Measurements from ENCODE around the gene MAP2K7. TPM values are rescaled to one million over a fixed set of nuclear protein-coding genes. Genes with fewer than 3 reads are reported as not detected.
A peak's percentile ranks its signal among the peaks of the same experiment; 100 is the strongest.

Gene MAP2K7
- total and polyA plus RNA-seq, 2 donors = 9.8 to 31.0 TPM

- 71% methylated on average over 83 of the region's 83 CpGs for WGBS
- DNase-seq (ENCODE audit: extremely low spot score) = no peak
- no peak overlapping the region for H3K4me3 ChIP-seq (ENCODE audit: low read depth, low read length)
- H3K4me1 ChIP-seq (ENCODE audit: insufficient read depth) = no peaks in the 10 kb centered on the region
- H3K27ac ChIP-seq (ENCODE audit: low read depth) = no peak overlapping the region
- H3K36me3 ChIP-seq (ENCODE audit: insufficient read depth) = no peaks in the 10 kb centered on the region
Observed at GRCh38 chr19:7863157-7863970, 40.3 kb upstream of the MAP2K7 start.

GRCh38 chr19:7863971-7864689, 39.5 kb upstream of the MAP2K7 start:
- H3K27ac ChIP-seq (ENCODE audit: low read depth) = no peak overlapping the region
- peaks cover 2% of the 10 kb centered on the region for H3K4me1 ChIP-seq (ENCODE audit: insufficient read depth)
- WGBS = 83% methylated on average over 21 of the region's 21 CpGs
- H3K4me3 ChIP-seq (ENCODE audit: low read depth, low read length) = no peak overlapping the region
- no peak for DNase-seq (ENCODE audit: extremely low spot score)
- H3K36me3 ChIP-seq (ENCODE audit: insufficient read depth) = no peaks in the 10 kb centered on the region

- Histone ChIP-seq H3K4me1 (ENCODE audit: insufficient read depth) (peaks cover 2% of the 10 kb centered on the region), H3K27ac (ENCODE audit: low read depth) (no peak overlapping the region), H3K4me3 (ENCODE audit: low read depth, low read length) (no peak overlapping the region), H3K36me3 (ENCODE audit: insufficient read depth) (no peaks in the 10 kb centered on the region)
- no peak for DNase-seq (ENCODE audit: extremely low spot score)
- 67% methylated on average over 18 of the region's 18 CpGs for WGBS
Observed at GRCh38 chr19:7864690-7865074, 39.0 kb upstream of the MAP2K7 start.

- Histone ChIP-seq H3K36me3 (ENCODE audit: insufficient read depth) (no peaks in the 10 kb centered on the region), H3K27ac (ENCODE audit: low read depth) (no peak overlapping the region), H3K4me3 (ENCODE audit: low read depth, low read length) (no peak overlapping the region), H3K4me1 (ENCODE audit: insufficient read depth) (peaks cover 2% of the 10 kb centered on the region)
- DNase-seq (ENCODE audit: extremely low spot score) = no peak
- WGBS = 49% methylated on average over 10 of the region's 10 CpGs
Observed at GRCh38 chr19:7865262-7865911, 38.3 kb upstream of the MAP2K7 start.

GRCh38 chr19:7866399-7867091, 37.1 kb upstream of the MAP2K7 start:
- H3K4me1 ChIP-seq (ENCODE audit: insufficient read depth) = peaks cover 2% of the 10 kb centered on the region
- no peak overlapping the region for H3K27ac ChIP-seq (ENCODE audit: low read depth)
- no peak for DNase-seq (ENCODE audit: extremely low spot score)
- no peaks in the 10 kb centered on the region for H3K36me3 ChIP-seq (ENCODE audit: insufficient read depth)
- no peak overlapping the region for H3K4me3 ChIP-seq (ENCODE audit: low read depth, low read length)
- WGBS = 64% methylated on average over 12 of the region's 12 CpGs

- H3K4me3 ChIP-seq (ENCODE audit: low read depth, low read length) = no peak overlapping the region
- DNase-seq (ENCODE audit: extremely low spot score) = no peak
- no peaks in the 10 kb centered on the region for H3K36me3 ChIP-seq (ENCODE audit: insufficient read depth)
- 82% methylated on average over 9 of the region's 9 CpGs for WGBS
- H3K27ac ChIP-seq (ENCODE audit: low read depth) = no peak overlapping the region
- H3K4me1 ChIP-seq (ENCODE audit: insufficient read depth) = peaks cover 2% of the 10 kb centered on the region
Observed at GRCh38 chr19:7867092-7867844, 36.4 kb upstream of the MAP2K7 start.

GRCh38 chr19:7868326-7868670, 35.4 kb upstream of the MAP2K7 start:
- H3K27ac ChIP-seq (ENCODE audit: low read depth) = no peak overlapping the region
- H3K4me3 ChIP-seq (ENCODE audit: low read depth, low read length) = no peak overlapping the region
- peaks cover 2% of the 10 kb centered on the region for H3K4me1 ChIP-seq (ENCODE audit: insufficient read depth)
- H3K36me3 ChIP-seq (ENCODE audit: insufficient read depth) = no peaks in the 10 kb centered on the region
- DNase-seq (ENCODE audit: extremely low spot score) = no peak
- 18% methylated on average over 21 of the region's 21 CpGs for WGBS

GRCh38 chr19:7868671-7869452, 34.8 kb upstream of the MAP2K7 start:
- H3K36me3 ChIP-seq (ENCODE audit: insufficient read depth) = no peaks in the 10 kb centered on the region
- 2% methylated on average over 67 of the region's 67 CpGs for WGBS
- H3K27ac ChIP-seq (ENCODE audit: low read depth) = peak overlapping the region; percentile 45
- DNase-seq (ENCODE audit: extremely low spot score) = no peak
- H3K4me3 ChIP-seq (ENCODE audit: low read depth, low read length) = peak overlapping the region; percentile 25
- peaks cover 3% of the 10 kb centered on the region for H3K4me1 ChIP-seq (ENCODE audit: insufficient read depth)

- H3K27ac ChIP-seq (ENCODE audit: low read depth) = peak overlapping the region; percentile 0
- no peak for DNase-seq (ENCODE audit: extremely low spot score)
- H3K4me1 ChIP-seq (ENCODE audit: insufficient read depth) = peaks cover 5% of the 10 kb centered on the region
- no peaks in the 10 kb centered on the region for H3K36me3 ChIP-seq (ENCODE audit: insufficient read depth)
- 5% methylated on average over 47 of the region's 47 CpGs for WGBS
- H3K4me3 ChIP-seq (ENCODE audit: low read depth, low read length) = peak overlapping the region; percentile 25
Observed at GRCh38 chr19:7869453-7869909, 34.2 kb upstream of the MAP2K7 start.

GRCh38 chr19:7869910-7870511, 33.7 kb upstream of the MAP2K7 start:
- Histone ChIP-seq H3K4me3 (ENCODE audit: low read depth, low read length) (peak overlapping the region; percentile 25), H3K4me1 (ENCODE audit: insufficient read depth) (peaks cover 5% of the 10 kb centered on the region), H3K36me3 (ENCODE audit: insufficient read depth) (no peaks in the 10 kb centered on the region), H3K27ac (ENCODE audit: low read depth) (no peak overlapping the region)
- 32% methylated on average over 30 of the region's 30 CpGs for WGBS
- DNase-seq (ENCODE audit: extremely low spot score) = no peak

- DNase-seq (ENCODE audit: extremely low spot score) = no peak
- WGBS = 71% methylated on average over 11 of the region's 11 CpGs
- H3K27ac ChIP-seq (ENCODE audit: low read depth) = no peak overlapping the region
- H3K36me3 ChIP-seq (ENCODE audit: insufficient read depth) = no peaks in the 10 kb centered on the region
- no peak overlapping the region for H3K4me3 ChIP-seq (ENCODE audit: low read depth, low read length)
- H3K4me1 ChIP-seq (ENCODE audit: insufficient read depth) = peaks cover 5% of the 10 kb centered on the region
Observed at GRCh38 chr19:7870571-7871436, 32.9 kb upstream of the MAP2K7 start.

All from urinary bladder (tissue), 4 donors.